ACC112 (cell line): ENCODE data around the gene OR52M1.

ENCODE experiments used
- H2AFZ ChIP-seq: fragments of 200-600 bp; sonication (generic); one replicate; pipeline ENCODE4 v1.6.0; 2017; ENCODE audit warnings: antibody characterized with exemption, low read length; ENCODE audit not compliant: unreplicated experiment
- H3K27ac ChIP-seq: fragments of 200-600 bp; sonication (generic); 2 replicates; pipeline ENCODE4 v1.5.1; 2014; ENCODE audit warnings: low read depth, mild to moderate bottlenecking, antibody characterized with exemption, low read length, moderate library complexity
- H3K27me3 ChIP-seq: fragments of 200-600 bp; sonication (generic); 2 replicates; pipeline ENCODE4 v1.6.1; 2014; ENCODE audit warnings: mild to moderate bottlenecking, antibody characterized with exemption, low read length, moderate library complexity, mixed read lengths; ENCODE audit not compliant: insufficient read depth
- H3K36me3 ChIP-seq: fragments of 200-600 bp; sonication (generic); 2 replicates; pipeline ENCODE4 v1.6.1; 2016; ENCODE audit warnings: mild to moderate bottlenecking, antibody characterized with exemption, low read length, moderate library complexity, mixed read lengths; ENCODE audit not compliant: insufficient read depth
- H3K4me1 ChIP-seq: fragments of 200-600 bp; sonication (generic); one replicate; pipeline ENCODE4 v1.6.1; 2016; ENCODE audit warnings: low read length, mixed read lengths; ENCODE audit not compliant: insufficient read depth, unreplicated experiment, control insufficient read depth
- H3K4me3 ChIP-seq: fragments of 200-600 bp; sonication (generic); 2 replicates; pipeline ENCODE4 v1.5.1; 2014; ENCODE audit warnings: mild to moderate bottlenecking, low read depth, low read length
- H3K79me2 ChIP-seq: fragments of 200-600 bp; sonication (generic); one replicate; pipeline ENCODE4 v1.6.0; 2016; ENCODE audit warnings: low read length; ENCODE audit not compliant: control insufficient read depth, unreplicated experiment, insufficient read depth

Gene OR52M1

GRCh38 chr11:4565371-4565770 is 20.4 kb downstream of the OR52M1 start:
- H2AFZ ChIP-seq, result no peak overlapping the region
- H3K4me1 ChIP-seq, result no peaks in the 10 kb centered on the region
- H3K79me2 ChIP-seq, result no peaks in the 10 kb centered on the region
- H3K4me3 ChIP-seq, result no peak overlapping the region
- H3K27ac ChIP-seq, result no peak overlapping the region
- H3K27me3 ChIP-seq, result no peaks in the 10 kb centered on the region; the same call in 1 of the 2 replicates
- H3K36me3 ChIP-seq, result no peaks in the 10 kb centered on the region

- Histone ChIP-seq H2AFZ (no peak overlapping the region), H3K27me3 (peaks cover 9% of the 10 kb centered on the region; the same call in 1 of the 2 replicates), H3K79me2 (no peaks in the 10 kb centered on the region), H3K4me3 (no peak overlapping the region), H3K27ac (no peak overlapping the region), H3K36me3 (no peaks in the 10 kb centered on the region), H3K4me1 (no peaks in the 10 kb centered on the region)
Measured at GRCh38 chr11:4569075-4569474, 24.1 kb downstream of the OR52M1 start.

- Histone ChIP-seq H3K27me3 (peaks cover 51% of the 10 kb centered on the region), H3K36me3 (no peaks in the 10 kb centered on the region), H3K79me2 (no peaks in the 10 kb centered on the region), H3K27ac (no peak overlapping the region), H3K4me1 (no peaks in the 10 kb centered on the region), H2AFZ (no peak overlapping the region), H3K4me3 (no peak overlapping the region)
Measured at GRCh38 chr11:4576880-4577279, 31.9 kb downstream of the OR52M1 start.

GRCh38 chr11:4577761-4578160 is 32.8 kb downstream of the OR52M1 start:
- no peak overlapping the region for H3K4me3 ChIP-seq
- no peak overlapping the region for H3K27ac ChIP-seq
- H2AFZ ChIP-seq, result no peak overlapping the region
- peaks cover 51% of the 10 kb centered on the region for H3K27me3 ChIP-seq
- no peaks in the 10 kb centered on the region for H3K4me1 ChIP-seq
- H3K36me3 ChIP-seq, result no peaks in the 10 kb centered on the region
- H3K79me2 ChIP-seq, result no peaks in the 10 kb centered on the region

GRCh38 chr11:4578624-4579023 is 33.6 kb downstream of the OR52M1 start:
- peaks cover 48% of the 10 kb centered on the region for H3K27me3 ChIP-seq
- no peak overlapping the region for H3K4me3 ChIP-seq
- H3K27ac ChIP-seq, result no peak overlapping the region
- H3K79me2 ChIP-seq, result no peaks in the 10 kb centered on the region
- H3K4me1 ChIP-seq, result no peaks in the 10 kb centered on the region
- no peaks in the 10 kb centered on the region for H3K36me3 ChIP-seq
- H2AFZ ChIP-seq, result no peak overlapping the region

GRCh38 chr11:4580124-4580523 is 35.1 kb downstream of the OR52M1 start:
- Histone ChIP-seq H3K36me3 (no peaks in the 10 kb centered on the region), H2AFZ (no peak overlapping the region), H3K4me3 (no peak overlapping the region), H3K79me2 (no peaks in the 10 kb centered on the region), H3K27me3 (peaks cover 60% of the 10 kb centered on the region), H3K27ac (no peak overlapping the region), H3K4me1 (no peaks in the 10 kb centered on the region)

GRCh38 chr11:4581443-4581842 is 36.5 kb downstream of the OR52M1 start, which contains the start of gene OR52I2:
TSS of gene OR52I2 (plus strand) at chr11:4581743.
- Histone ChIP-seq H3K4me3 (no peak within 1 kb of the TSS), H3K27me3 (peaks cover 52% of the 10 kb centered on the region), H3K36me3 (no peaks in the 10 kb centered on the region), H3K4me1 (no peaks in the 10 kb centered on the region), H2AFZ (no peak within 1 kb of the TSS), H3K79me2 (no peaks in the 10 kb centered on the region), H3K27ac (no peak within 1 kb of the TSS)

- H3K79me2 ChIP-seq, result no peaks in the 10 kb centered on the region
- H3K36me3 ChIP-seq, result no peaks in the 10 kb centered on the region
- H3K27me3 ChIP-seq, result peaks cover 33% of the 10 kb centered on the region
- no peaks in the 10 kb centered on the region for H3K4me1 ChIP-seq
- no peak overlapping the region for H3K4me3 ChIP-seq
- H3K27ac ChIP-seq, result no peak overlapping the region
- H2AFZ ChIP-seq, result no peak overlapping the region
Measured at GRCh38 chr11:4589017-4589416, 44.0 kb downstream of the OR52M1 start.

GRCh38 chr11:4593739-4594138 is 48.7 kb downstream of the OR52M1 start, which contains the start of gene OR52I1:
TSS of gene OR52I1 (plus strand) at chr11:4594039. CDS start at chr11:4594039, 0 bp downstream.
- H2AFZ ChIP-seq, result no peak within 1 kb of the TSS
- H3K27me3 ChIP-seq, result peaks cover 16% of the 10 kb centered on the region
- H3K36me3 ChIP-seq, result 0 out of 2 replicates have a peak, but pooled peaks cover 3% of the 10 kb centered on the region
- H3K4me1 ChIP-seq, result no peaks in the 10 kb centered on the region
- H3K27ac ChIP-seq, result no peak within 1 kb of the TSS
- H3K79me2 ChIP-seq, result no peaks in the 10 kb centered on the region
- H3K4me3 ChIP-seq, result no peak within 1 kb of the TSS
